Activated T-cell treated with anti-CD3 and anti-CD28 coated beads, Interleukin-2, amount 50 U/mL, for 72 hours (primary cell): ENCODE measurements around the gene PPP1R12C. TPM values are rescaled to one million over a fixed set of nuclear protein-coding genes. Genes with fewer than 3 reads are reported as not detected.
A peak's percentile ranks its signal among the peaks of the same experiment; 100 is the strongest.
"Not testable (repeated sequence)": the region's sequence is repeated elsewhere in the genome, so short reads cannot be mapped to it uniquely, and the experiment has no call there.

Experiments
- ATAC-seq, 2 donors: fragments of 150-1000 bp; cut with Tn5 transposase; replicated peaks in 1 of 2; 2 replicates each; pipeline ENCODE4 v1.10.0; 2021; ENCODE audit warnings: moderate library complexity in 2 of 2, mild to moderate bottlenecking in 1 of 2
- DNase-seq, 2 donors: peaks; one replicate each; pipeline ENCODE4 v3.0.0; 2021 to 2022; ENCODE audit warnings: mixed read lengths in 1 of 2
- H3K27ac Mint-ChIP-seq: one replicate; pipeline ENCODE4 v1.8.0; 2022; ENCODE audit warnings: mild to moderate bottlenecking, moderate library complexity, mixed read lengths
- H3K27me3 Mint-ChIP-seq: one replicate; pipeline ENCODE4 v1.8.0; 2022; ENCODE audit warnings: low read depth, mixed read lengths
- H3K36me3 Mint-ChIP-seq, 2 donors: one replicate each; pipeline ENCODE4 v1.8.0; 2022; ENCODE audit warnings: mixed read lengths in 2 of 2, mild to moderate bottlenecking in 1 of 2; ENCODE audit not compliant: insufficient read depth in 2 of 2
- H3K4me1 Mint-ChIP-seq: one replicate; pipeline ENCODE4 v1.8.0; 2022; ENCODE audit warnings: low read depth, mixed read lengths
- H3K4me3 Mint-ChIP-seq, 2 donors: one replicate each; pipeline ENCODE4 v1.8.0; 2022; ENCODE audit warnings: mild to moderate bottlenecking in 2 of 2, mixed read lengths in 2 of 2, moderate library complexity in 2 of 2
- H3K9me3 Mint-ChIP-seq, 2 donors: one replicate each; pipeline ENCODE4 v1.8.0; 2022; ENCODE audit warnings: mixed read lengths in 2 of 2
- total RNA-seq, 2 donors: library from RNA; stranded (reverse); gene quantifications; one replicate each; pipeline ENCODE4 v1.2.3, GENCODE V29; 2022

PPP1R12C gene
- total RNA-seq, 2 donors from 2014 or later = 65.7 to 71.6 TPM

GRCh38 chr19:55077106-55077505 lies 40.3 kb downstream of the PPP1R12C start:
- ATAC-seq (no peak), DNase-seq (no peak)
- H3K27me3 Mint-ChIP-seq = peaks cover 39% of the 10 kb centered on the region
- peaks cover 2 to 4% of the 10 kb centered on the region in 2 donors for H3K9me3 Mint-ChIP-seq
- no peak overlapping the region for H3K4me3 Mint-ChIP-seq
- H3K4me1 Mint-ChIP-seq = peaks cover 17% of the 10 kb centered on the region
- no peak overlapping the region for H3K27ac Mint-ChIP-seq
- H3K36me3 Mint-ChIP-seq = peaks cover 0 to 3% of the 10 kb centered on the region in 2 donors

- DNase-seq = no peak
- H3K4me1 Mint-ChIP-seq = peaks cover 15% of the 10 kb centered on the region
- ATAC-seq = no peak
- peaks cover 0 to 3% of the 10 kb centered on the region in 2 donors for H3K36me3 Mint-ChIP-seq
- H3K27ac Mint-ChIP-seq = no peak overlapping the region
- H3K27me3 Mint-ChIP-seq = peaks cover 39% of the 10 kb centered on the region
- H3K4me3 Mint-ChIP-seq = no peak overlapping the region
- H3K9me3 Mint-ChIP-seq = peaks cover 2 to 4% of the 10 kb centered on the region in 2 donors
Observed at GRCh38 chr19:55076321-55076720, 41.1 kb downstream of the PPP1R12C start.

- H3K4me3 Mint-ChIP-seq = no peak within 1 kb of the TSS
- ATAC-seq = no peak
- H3K9me3 Mint-ChIP-seq = peaks cover 2 to 4% of the 10 kb centered on the region in 2 donors
- peaks cover 39% of the 10 kb centered on the region for H3K27me3 Mint-ChIP-seq
- H3K27ac Mint-ChIP-seq = no peak within 1 kb of the TSS
- H3K36me3 Mint-ChIP-seq = peaks cover 0 to 2% of the 10 kb centered on the region in 2 donors
- DNase-seq = no peak
- peaks cover 8% of the 10 kb centered on the region for H3K4me1 Mint-ChIP-seq
Observed at GRCh38 chr19:55075371-55075998, 42.0 kb downstream of the PPP1R12C start, which contains the start of gene EPS8L1. Gene EPS8L1 (plus strand): TSS chr19:55075869. CDS start chr19:55076445, 576 bp downstream.

- H3K27me3 Mint-ChIP-seq = peaks cover 55% of the 10 kb centered on the region
- H3K4me1 Mint-ChIP-seq = peaks cover 8% of the 10 kb centered on the region
- ATAC-seq (no peak), DNase-seq (no peak)
- no peak overlapping the region for H3K4me3 Mint-ChIP-seq
- H3K27ac Mint-ChIP-seq = no peak overlapping the region
- H3K36me3 Mint-ChIP-seq = no peaks in the 10 kb centered on the region
- peaks cover 2% of the 10 kb centered on the region in 2 donors for H3K9me3 Mint-ChIP-seq
Observed at GRCh38 chr19:55071913-55072312, 45.5 kb downstream of the PPP1R12C start.

- H3K27me3 Mint-ChIP-seq = peaks cover 63% of the 10 kb centered on the region
- H3K27ac Mint-ChIP-seq = no peak overlapping the region
- H3K4me3 Mint-ChIP-seq = no peak overlapping the region
- H3K4me1 Mint-ChIP-seq = peaks cover 8% of the 10 kb centered on the region
- DNase-seq (no peak), ATAC-seq (no peak)
- H3K36me3 Mint-ChIP-seq = no peaks in the 10 kb centered on the region
- H3K9me3 Mint-ChIP-seq = peaks cover 2% of the 10 kb centered on the region in 2 donors
Observed at GRCh38 chr19:55071129-55071502, 46.3 kb downstream of the PPP1R12C start.

GRCh38 chr19:55070466-55071128 lies 46.8 kb downstream of the PPP1R12C start:
- H3K9me3 Mint-ChIP-seq = peaks cover 2% of the 10 kb centered on the region in 2 donors
- H3K4me3 Mint-ChIP-seq = no peak overlapping the region
- no peaks in the 10 kb centered on the region for H3K36me3 Mint-ChIP-seq
- H3K27ac Mint-ChIP-seq = no peak overlapping the region
- no peak for ATAC-seq
- peaks cover 8% of the 10 kb centered on the region for H3K4me1 Mint-ChIP-seq
- no peak for DNase-seq
- H3K27me3 Mint-ChIP-seq = peaks cover 65% of the 10 kb centered on the region

GRCh38 chr19:55069865-55070197 lies 47.6 kb downstream of the PPP1R12C start:
- H3K36me3 Mint-ChIP-seq = no peaks in the 10 kb centered on the region
- H3K9me3 Mint-ChIP-seq = peaks cover 2% of the 10 kb centered on the region in 2 donors
- no peak for DNase-seq
- ATAC-seq = no peak
- H3K4me1 Mint-ChIP-seq = peaks cover 8% of the 10 kb centered on the region
- H3K27me3 Mint-ChIP-seq = peaks cover 58% of the 10 kb centered on the region
- H3K4me3 Mint-ChIP-seq = peak overlapping the region; percentile 28 to 72
- H3K27ac Mint-ChIP-seq = no peak overlapping the region

- ATAC-seq (peak; percentile 45 to 62), DNase-seq (no peak)
- no peak overlapping the region for H3K27ac Mint-ChIP-seq
- peaks cover 8% of the 10 kb centered on the region for H3K4me1 Mint-ChIP-seq
- H3K36me3 Mint-ChIP-seq = no peaks in the 10 kb centered on the region
- H3K9me3 Mint-ChIP-seq = peaks cover 2% of the 10 kb centered on the region in 2 donors
- H3K27me3 Mint-ChIP-seq = peaks cover 55% of the 10 kb centered on the region
- peak overlapping the region; percentile 28 to 72 for H3K4me3 Mint-ChIP-seq
Observed at GRCh38 chr19:55068950-55069864, 48.2 kb downstream of the PPP1R12C start.

GRCh38 chr19:55067869-55068268 lies 49.6 kb downstream of the PPP1R12C start:
- Mint-ChIP-seq H3K27me3 (peaks cover 46% of the 10 kb centered on the region), H3K4me1 (peaks cover 8% of the 10 kb centered on the region), H3K36me3 (no peaks in the 10 kb centered on the region), H3K9me3 (no peaks in the 10 kb centered on the region), H3K4me3 (no peak overlapping the region), H3K27ac (no peak overlapping the region)
- no peak for DNase-seq
- ATAC-seq = no peak

GRCh38 chr19:55066107-55066709 lies 51.2 kb downstream of the PPP1R12C start:
- Mint-ChIP-seq H3K36me3 (no peaks in the 10 kb centered on the region), H3K27ac (no peak overlapping the region), H3K9me3 (no peaks in the 10 kb centered on the region), H3K4me1 (peaks cover 21% of the 10 kb centered on the region), H3K27me3 (peaks cover 46% of the 10 kb centered on the region), H3K4me3 (no peak overlapping the region)
- DNase-seq (no peak), ATAC-seq (no peak)

GRCh38 chr19:55065516-55065915 lies 51.9 kb downstream of the PPP1R12C start:
- H3K9me3 Mint-ChIP-seq, ATAC-seq, H3K4me3 Mint-ChIP-seq, H3K27ac Mint-ChIP-seq, H3K36me3 Mint-ChIP-seq, DNase-seq: not testable (repeated sequence)
- H3K4me1 Mint-ChIP-seq = peaks cover 25% of the 10 kb centered on the region
- peaks cover 44% of the 10 kb centered on the region for H3K27me3 Mint-ChIP-seq

GRCh38 chr19:55063492-55063843 lies 54.0 kb downstream of the PPP1R12C start:
- DNase-seq = no peak
- no peak for ATAC-seq
- H3K36me3 Mint-ChIP-seq = peaks cover 0 to 3% of the 10 kb centered on the region in 2 donors
- peaks cover 17% of the 10 kb centered on the region for H3K4me1 Mint-ChIP-seq
- H3K4me3 Mint-ChIP-seq = peak overlapping the region; percentile 86 to 90
- H3K27ac Mint-ChIP-seq = no peak overlapping the region
- H3K9me3 Mint-ChIP-seq = no peaks in the 10 kb centered on the region
- H3K27me3 Mint-ChIP-seq = peaks cover 27% of the 10 kb centered on the region
